ENCODE measurements around the gene PLEKHG5. TPM values are rescaled to one million over a fixed set of nuclear protein-coding genes. Genes with fewer than 3 reads are reported as not detected.

The PLEKHG5 gene
- total and polyA plus RNA-seq, 11 donors, result 7.2 to 20.2 (median 15.2) TPM

DNA sequence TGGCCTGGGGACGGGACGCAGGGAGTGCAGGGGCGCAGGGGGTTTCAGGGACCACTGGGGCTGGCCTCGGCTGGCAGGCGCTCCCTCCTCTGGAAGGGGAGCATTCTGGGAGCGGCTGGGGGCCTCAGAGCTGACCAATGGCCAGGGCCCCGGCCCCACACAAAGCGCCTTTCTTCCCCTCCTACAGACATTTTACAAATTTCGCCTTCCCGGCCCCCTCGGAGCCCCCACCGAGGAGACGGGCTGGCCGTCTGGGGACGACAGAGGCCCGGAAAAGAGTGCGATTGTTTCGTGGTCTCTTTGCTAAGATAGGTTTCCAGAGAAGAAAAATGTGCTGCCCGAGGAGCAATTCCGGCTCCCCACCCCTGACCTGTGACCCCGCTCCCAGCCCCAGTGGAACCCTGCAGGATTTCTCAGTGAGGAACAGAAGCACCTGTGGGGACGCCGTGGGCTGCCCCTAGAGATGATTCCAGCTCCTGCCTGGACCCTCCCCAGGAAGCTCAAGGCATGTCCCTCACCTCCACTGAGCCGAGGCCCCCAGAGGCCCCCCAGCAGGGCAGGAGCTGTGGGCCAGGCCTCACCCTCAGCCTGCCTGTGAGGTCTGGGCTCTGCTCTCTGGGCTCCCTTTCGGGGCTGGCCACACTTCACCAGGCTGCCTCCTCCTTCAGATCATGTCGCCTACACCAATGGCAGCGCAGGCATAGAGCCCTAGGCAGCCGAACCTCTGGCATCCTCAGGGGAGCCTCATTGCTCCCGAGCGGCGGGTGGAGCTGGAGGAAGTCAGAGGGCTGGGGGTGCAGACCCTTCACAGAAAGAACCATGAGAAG lies 15.0 kb upstream of the PLEKHG5 start:
- H3K4me1 ChIP-seq, result peaks cover 2 to 29% (median 16%) of the 10 kb centered on the region in 12 donors
- 80 to 85% (median 83%) methylated on average over 22 to 31 of the region's 31 CpGs for WGBS, 4 donors
- intact Hi-C loops (cut with DNase I), result no loop called here
- no peaks in the 10 kb centered on the region for H3K36me3 ChIP-seq
- no peaks in the 10 kb centered on the region for H3K27me3 ChIP-seq
- H3K9me3 ChIP-seq, result no peaks in the 10 kb centered on the region
- ATAC-seq, result no peak
- TF ChIP-seq POLR2A (IDR thresholded peaks at IDR 0.05) (no peak), CTCF (IDR thresholded peaks at IDR 0.05) (no peak)
- H3K4me3 ChIP-seq, result no peak overlapping the region
- peak in 2 of 5 donors; percentile 28 to 57 for DNase-seq
- H3K27ac ChIP-seq, result no peak overlapping the region

- DNase-seq (peak in 1 of 5 donors; percentile 47), ATAC-seq (no peak)
- WGBS, 4 donors, result 82 to 90% (median 88%) methylated on average over 20 to 31 of the region's 31 CpGs
- Histone ChIP-seq H3K36me3 (no peaks in the 10 kb centered on the region), H3K27ac (no peak overlapping the region), H3K9me3 (no peaks in the 10 kb centered on the region), H3K4me1 (peaks cover 2 to 38% (median 24%) of the 10 kb centered on the region in 12 donors), H3K4me3 (no peak overlapping the region), H3K27me3 (no peaks in the 10 kb centered on the region)
- no peak for TF ChIP-seq CTCF (IDR thresholded peaks at IDR 0.05)
- no peak for TF ChIP-seq POLR2A (IDR thresholded peaks at IDR 0.05)
- intact Hi-C loops (cut with DNase I), result no loop called here
Measured at GRCh38 chr1:6505367-6506209, 14.1 kb upstream of the PLEKHG5 start.

- H3K36me3 ChIP-seq, result no peaks in the 10 kb centered on the region
- no peak for ATAC-seq
- TF ChIP-seq POLR2A (IDR thresholded peaks at IDR 0.05), result no peak
- no peak for TF ChIP-seq CTCF (IDR thresholded peaks at IDR 0.05)
- H3K27me3 ChIP-seq, result no peaks in the 10 kb centered on the region
- intact Hi-C loops (cut with DNase I), result no loop called here
- H3K9me3 ChIP-seq, result no peaks in the 10 kb centered on the region
- 92 to 97% (median 95%) methylated on average over 9 to 15 of the region's 15 CpGs for WGBS, 4 donors
- H3K27ac ChIP-seq, result no peak overlapping the region
- no peak for DNase-seq
- H3K4me1 ChIP-seq, result peaks cover 2 to 43% (median 24%) of the 10 kb centered on the region in 12 donors
- H3K4me3 ChIP-seq, result no peak overlapping the region
Measured at GRCh38 chr1:6504887-6505286, 13.4 kb upstream of the PLEKHG5 start.

All from heart left ventricle (tissue), 16 donors.